Measurements from ENCODE around the gene TNXB.
"Not testable (repeated sequence)": the region's sequence is repeated elsewhere in the genome, so short reads cannot be mapped to it uniquely, and the experiment has no call there.

GRCh38 chr6:32008037-32008436 is 101.1 kb downstream of the TNXB start:
- not testable (repeated sequence) for TF ChIP-seq EZH2 (IDR thresholded peaks at IDR 0.05; ENCODE audit: low read depth, unreplicated experiment); JUNB (IDR thresholded peaks at IDR 0.05; ENCODE audit: unreplicated experiment); CTCF (conservative IDR thresholded peaks at IDR 0.05; ENCODE audit: low read depth in 2 of 2); ZNF331 (CRISPR knock-in tag; IDR thresholded peaks at IDR 0.05; ENCODE audit: low read depth); CREB1 (CRISPR knock-in tag; IDR thresholded peaks at IDR 0.05; ENCODE audit: low read depth); EZH2phosphoT487 (IDR thresholded peaks at IDR 0.05; ENCODE audit: unreplicated experiment); POLR2AphosphoS5 (IDR thresholded peaks at IDR 0.05; ENCODE audit: low read depth); REST (IDR thresholded peaks at IDR 0.05; ENCODE audit: unreplicated experiment); STAT1 (IDR thresholded peaks at IDR 0.05; ENCODE audit: unreplicated experiment)
- TF ChIP-seq, protein P1, sequence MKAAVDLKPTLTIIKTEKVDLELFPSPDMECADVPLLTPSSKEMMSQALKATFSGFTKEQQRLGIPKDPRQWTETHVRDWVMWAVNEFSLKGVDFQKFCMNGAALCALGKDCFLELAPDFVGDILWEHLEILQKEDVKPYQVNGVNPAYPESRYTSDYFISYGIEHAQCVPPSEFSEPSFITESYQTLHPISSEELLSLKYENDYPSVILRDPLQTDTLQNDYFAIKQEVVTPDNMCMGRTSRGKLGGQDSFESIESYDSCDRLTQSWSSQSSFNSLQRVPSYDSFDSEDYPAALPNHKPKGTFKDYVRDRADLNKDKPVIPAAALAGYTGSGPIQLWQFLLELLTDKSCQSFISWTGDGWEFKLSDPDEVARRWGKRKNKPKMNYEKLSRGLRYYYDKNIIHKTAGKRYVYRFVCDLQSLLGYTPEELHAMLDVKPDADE (IDR thresholded peaks at IDR 0.05): not testable (repeated sequence)
